Measurements from ENCODE around the gene RWDD3.

Gene RWDD3

DNA sequence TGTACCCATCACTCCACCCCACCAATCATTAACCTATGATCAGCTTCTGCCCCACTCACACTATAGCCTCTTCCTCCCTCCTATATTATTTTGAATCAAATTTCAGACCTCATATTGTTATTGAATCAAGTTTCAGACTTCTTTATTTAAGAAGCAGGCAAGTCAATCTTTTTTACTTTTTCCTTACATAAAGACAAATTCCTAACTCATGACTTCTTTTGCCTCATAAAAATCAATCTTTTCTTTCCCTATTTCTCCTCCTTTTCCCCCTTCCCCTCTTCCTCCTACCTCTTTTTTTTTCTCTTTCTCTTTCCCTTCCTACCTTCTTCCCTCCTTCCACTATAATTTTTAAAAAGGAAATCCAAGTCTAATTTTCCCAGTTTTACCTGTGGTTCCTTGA lies 4.3 kb upstream of the RWDD3 start:
- DNase-seq (ENCODE audit: extremely low read depth in 1 of 2, low read depth in 1 of 2): no peak

DNA sequence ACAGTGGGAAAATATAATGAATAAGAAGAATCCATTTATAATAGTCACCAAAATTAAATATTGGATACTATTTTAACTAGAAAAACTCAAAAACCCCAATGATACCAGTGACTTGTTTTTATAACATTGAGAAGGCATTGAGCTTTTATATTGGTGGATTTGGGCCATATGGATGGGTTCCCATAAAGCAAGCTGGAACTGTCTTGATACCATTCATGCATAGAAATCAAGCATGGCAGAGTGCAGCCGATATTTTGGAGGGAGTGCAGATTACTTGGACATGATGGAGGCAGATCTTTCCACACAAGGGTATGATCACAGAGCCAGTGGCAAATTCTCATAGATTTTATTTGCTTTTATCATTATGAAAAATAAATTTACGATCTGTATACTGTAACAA lies 3.8 kb upstream of the RWDD3 start:
- DNase-seq (ENCODE audit: extremely low read depth in 1 of 2, low read depth in 1 of 2): no peak

DNA sequence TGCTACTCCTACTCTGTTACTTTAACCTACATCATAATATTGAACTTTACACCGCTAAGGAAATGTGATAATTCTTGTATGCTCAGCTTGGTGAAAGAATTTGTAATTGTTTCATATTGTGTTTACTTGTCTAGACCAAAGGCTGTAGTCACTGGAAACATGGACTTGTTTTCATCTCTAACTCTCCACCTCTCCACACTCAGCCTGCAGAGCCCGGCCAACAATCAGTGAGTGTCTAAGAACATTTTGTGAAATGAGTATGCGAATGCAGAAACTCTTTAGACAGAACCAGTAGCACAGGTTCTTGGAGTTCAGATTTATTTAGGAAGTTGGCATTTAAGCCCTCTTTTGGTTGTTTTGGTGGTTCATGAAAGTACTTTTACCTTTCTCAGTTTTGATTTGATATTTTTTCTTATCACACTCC lies 3.2 kb upstream of the RWDD3 start:
- no peak for DNase-seq (ENCODE audit: extremely low read depth in 1 of 2, low read depth in 1 of 2)

DNA sequence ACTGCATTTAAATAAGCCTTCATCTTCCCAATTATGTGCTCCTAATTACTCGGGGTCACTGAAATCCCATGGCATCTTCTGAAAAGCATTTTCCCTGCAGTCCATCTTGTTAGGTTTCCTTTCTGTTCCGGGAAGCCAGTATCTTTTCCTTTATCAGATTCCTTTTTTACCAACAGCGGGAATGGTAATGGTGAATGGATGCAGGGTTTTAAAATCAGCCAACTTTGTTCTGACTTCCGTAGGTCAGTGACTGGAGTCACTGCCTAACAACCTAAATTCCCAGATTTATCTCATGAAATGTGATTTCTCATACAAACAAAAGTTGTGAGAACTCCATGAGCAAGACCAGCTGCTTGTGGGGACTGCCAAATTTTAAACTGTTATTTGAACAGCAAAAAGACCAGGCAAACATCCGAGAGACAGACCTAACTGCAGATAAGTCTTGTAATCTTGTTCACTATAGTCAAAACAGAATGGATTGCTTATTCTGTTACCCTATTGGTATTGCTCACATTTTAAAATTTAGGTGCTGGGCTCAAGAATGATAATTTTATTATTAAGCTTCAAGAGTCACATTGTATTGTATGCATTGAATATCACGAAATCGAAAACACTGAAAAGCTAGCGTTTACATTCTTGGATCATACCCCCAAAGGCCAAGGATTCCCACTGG lies 1.2 kb upstream of the RWDD3 start:
- DNase-seq (ENCODE audit: extremely low read depth in 1 of 2, low read depth in 1 of 2): no peak

DNA sequence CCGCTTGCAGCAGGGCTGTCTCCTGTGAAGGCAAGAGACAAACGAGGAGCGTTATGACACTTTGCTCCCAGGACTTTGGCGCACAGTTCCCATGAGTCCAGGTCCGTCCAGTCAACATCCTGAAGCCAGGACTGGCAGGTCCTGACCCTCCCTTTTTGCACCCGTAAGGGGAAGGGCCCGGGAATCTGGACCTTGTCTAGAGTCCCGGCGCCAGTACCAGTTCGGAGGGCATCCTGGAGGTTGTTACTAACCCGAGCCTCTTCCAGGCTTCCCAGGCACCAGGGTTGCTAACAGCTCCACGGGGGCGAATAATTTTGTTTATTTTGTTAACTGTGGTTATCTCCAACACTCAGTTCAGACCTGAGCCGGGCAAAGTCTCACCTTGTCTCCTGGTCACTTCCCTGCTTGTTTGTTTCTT lies 682 bp upstream of the RWDD3 start:
- no peak for DNase-seq (ENCODE audit: extremely low read depth in 1 of 2, low read depth in 1 of 2)

DNA sequence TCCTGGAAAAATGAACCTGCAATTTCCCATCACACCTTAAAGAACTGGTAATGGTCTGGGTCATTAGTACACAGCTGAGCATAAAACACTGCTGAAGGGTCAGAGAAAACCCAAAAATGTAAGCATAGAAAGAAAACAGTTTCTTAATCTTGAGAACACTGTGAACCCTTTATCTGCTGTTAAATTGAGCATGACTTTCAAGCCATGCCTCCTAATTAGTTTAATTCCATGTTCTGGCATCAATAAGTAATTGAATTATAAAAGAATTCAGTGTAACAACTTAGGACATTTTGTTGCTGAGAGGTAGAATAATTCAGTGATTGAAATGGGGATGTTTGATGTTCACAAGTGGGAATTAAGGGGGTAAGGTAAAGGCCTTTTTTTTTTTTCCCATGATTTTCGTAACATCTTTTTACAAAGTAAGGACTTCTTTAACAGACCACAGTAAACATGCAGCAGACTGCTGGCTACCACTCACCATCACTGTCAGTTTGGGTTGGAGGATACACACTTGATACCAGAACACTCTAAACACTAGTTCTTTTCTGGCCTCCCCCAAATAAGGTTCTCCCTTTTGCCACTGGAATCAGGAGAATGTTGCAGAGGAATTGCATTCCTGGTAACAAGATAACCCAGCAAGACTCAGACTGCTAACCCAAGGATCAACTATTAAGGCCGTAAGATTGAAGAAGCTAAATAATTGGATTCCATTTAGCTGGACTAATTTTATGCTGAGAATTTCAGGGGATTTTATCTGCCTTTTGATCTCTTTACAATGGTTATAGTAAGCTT lies 3.0 kb downstream of the RWDD3 start:
- no peak for DNase-seq (ENCODE audit: extremely low read depth in 1 of 2, low read depth in 1 of 2)

DNA sequence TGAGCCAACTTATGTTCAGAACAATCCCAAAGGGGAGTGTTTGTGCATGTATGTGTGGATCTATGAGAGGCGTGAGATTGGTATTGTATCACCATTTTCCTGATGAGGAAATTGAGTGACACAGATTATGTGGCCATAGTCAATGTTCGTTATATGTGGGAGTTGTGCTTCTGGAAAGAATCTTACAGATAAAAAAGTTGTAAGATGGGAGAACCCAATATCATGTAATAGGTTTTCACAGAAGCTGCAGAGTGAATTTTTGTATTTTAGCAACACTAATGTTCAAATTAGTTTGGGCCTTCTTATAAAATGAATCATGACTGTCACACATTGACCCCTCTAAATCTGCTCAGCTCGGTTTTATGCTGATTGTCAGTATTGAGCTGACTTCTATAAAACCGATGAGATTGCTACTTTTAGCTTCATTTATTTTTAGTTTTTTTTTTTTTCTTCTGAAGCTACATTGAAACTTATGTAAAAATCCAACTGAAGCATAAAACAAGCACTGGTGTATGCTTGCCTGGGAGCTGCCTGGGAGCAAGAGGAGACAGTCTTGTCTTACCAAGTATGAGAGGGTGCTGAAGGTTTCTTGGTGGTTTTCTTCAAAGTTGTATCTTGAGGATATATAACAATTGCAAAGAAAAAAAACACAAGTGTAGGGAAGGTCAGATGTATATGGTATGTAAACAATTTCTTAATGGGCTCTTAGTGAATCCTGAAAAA lies 4.1 kb downstream of the RWDD3 start:
- DNase-seq (ENCODE audit: extremely low read depth in 1 of 2, low read depth in 1 of 2): no peak

DNA sequence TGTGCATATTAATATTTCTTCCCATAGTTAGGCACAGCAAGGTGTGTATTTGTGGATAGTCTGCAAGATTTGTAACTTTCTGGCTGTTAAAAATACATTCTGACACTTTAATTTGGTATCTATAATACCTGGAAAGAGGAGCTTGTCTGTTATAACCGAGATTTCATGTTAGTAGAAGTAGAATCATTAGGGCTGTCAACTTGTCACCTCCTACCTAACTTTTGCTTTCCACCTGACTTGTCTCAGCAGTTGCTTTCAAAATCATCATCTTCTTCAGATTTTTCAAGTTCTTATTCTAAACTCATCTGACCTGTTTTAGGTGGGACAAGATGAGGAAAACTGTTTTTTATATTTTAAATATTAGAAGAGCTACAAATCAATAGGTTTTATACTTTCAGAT lies 11.0 kb downstream of the RWDD3 start:
- DNase-seq (ENCODE audit: extremely low read depth in 1 of 2, low read depth in 1 of 2): no peak

DNA sequence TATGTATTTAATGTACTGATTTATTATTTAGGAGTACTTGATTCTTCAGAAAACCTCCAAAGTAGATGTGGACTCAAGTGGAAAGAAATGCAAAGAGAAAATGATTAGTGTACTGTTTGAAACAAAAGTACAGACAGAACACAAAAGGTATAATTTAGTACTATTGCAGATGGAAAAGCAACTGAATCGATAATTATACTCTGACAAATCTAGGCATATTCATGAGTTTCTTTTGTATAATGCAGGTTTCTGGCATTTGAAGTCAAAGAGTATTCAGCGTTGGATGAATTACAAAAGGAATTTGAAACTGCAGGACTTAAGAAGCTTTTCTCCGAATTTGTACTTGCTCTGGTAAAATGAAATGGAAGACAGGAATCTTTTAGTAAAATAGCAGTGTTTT lies 12.5 kb downstream of the RWDD3 start:
- no peak for DNase-seq (ENCODE audit: extremely low read depth in 1 of 2, low read depth in 1 of 2)

DNA sequence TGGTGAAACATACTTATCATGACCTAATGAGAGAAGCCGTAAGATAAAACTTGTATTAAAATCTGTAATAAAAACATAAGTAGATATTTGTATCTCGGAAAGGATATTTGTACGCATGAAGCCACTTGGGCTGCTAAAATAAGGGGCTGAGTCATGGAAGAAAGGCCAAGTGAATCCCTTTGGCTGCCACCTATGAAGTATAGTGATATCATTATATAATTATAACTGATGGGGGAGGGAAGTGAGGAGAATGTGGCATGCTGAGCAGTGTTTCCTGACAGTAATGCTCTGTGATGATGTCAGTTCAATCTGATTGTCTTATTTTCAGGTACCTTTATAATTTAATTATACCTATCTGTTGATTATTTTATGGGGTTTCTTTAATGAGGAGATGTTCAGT lies 13.6 kb downstream of the RWDD3 start:
- no peak for DNase-seq (ENCODE audit: extremely low read depth in 1 of 2, low read depth in 1 of 2)

DNA sequence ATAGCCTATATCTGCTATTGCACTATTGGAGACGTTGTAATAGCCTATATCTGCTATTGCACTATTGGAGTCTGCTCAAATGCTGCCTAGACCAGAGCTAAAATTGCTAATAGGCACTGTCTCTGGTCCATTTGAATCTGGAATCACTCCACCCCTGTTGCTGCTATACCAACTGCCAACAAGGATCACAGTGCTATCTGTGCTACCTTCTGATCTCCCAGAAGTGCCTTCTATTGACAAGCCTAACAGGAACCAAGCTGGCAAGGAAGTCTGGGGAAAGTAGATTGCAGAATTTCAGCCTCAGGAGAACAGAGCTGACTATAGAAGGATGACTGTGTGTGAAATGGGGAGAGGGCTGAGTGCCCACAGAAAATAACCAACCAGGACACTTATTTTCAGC lies 15.9 kb downstream of the RWDD3 start:
- DNase-seq (ENCODE audit: extremely low read depth in 1 of 2, low read depth in 1 of 2): no peak

DNA sequence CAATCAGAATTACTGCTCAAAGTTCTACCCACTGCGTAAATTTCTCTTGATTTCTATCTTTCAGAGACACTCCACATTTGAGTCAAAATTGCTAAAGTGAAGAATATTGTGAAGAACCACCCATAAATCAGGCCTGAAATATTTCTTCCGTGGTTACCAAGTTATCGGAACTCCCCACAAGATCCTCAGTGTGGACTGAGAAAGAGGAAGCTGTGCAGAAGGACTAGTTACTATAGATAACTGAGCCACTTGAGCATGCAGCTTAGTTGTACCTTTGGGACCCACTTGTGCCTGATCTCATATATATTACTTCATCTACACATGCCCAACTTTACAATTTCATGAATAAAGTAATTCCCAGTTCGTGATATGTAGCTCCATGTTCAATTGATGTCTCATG lies 18.4 kb downstream of the RWDD3 start:
- DNase-seq (ENCODE audit: extremely low read depth in 1 of 2, low read depth in 1 of 2): no peak

DNA sequence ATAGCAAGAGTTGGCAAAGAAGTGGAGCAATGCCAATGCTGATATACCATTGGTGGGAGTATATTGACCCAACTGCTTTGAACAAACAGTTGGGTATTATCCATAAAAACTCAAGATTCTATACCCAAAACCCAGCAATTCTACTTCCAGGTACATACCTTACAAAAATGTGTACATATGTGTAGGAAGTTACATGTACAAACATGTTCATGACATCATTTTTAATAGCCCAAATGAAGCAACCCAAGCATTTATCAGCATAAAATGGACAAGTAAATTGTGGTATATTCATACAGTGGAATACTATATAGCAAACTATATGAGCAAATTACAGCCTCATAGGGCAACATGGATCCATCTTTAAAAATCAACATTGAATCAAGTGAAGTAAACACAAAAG lies 20.9 kb downstream of the RWDD3 start:
- no peak for DNase-seq (ENCODE audit: extremely low read depth in 1 of 2, low read depth in 1 of 2)

DNA sequence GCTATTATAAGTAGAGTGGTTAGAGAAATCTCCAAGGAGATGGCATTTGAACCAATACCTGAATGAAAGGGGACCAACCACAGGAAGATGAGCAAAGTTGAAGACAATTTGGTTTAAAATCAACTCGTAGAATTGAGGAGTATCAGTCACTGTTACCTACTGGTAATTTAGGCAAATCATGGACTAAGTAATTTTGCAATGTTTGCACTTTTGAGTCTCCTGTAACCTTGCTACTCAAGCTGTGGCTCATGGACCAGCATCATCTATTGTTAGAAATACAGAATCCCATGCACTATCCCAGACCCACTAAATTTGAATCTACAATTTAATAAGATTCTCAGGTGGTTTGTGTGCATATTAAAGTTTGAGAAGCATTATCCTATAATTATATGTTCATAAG lies 21.8 kb downstream of the RWDD3 start:
- no peak for DNase-seq (ENCODE audit: extremely low read depth in 1 of 2, low read depth in 1 of 2)

DNA sequence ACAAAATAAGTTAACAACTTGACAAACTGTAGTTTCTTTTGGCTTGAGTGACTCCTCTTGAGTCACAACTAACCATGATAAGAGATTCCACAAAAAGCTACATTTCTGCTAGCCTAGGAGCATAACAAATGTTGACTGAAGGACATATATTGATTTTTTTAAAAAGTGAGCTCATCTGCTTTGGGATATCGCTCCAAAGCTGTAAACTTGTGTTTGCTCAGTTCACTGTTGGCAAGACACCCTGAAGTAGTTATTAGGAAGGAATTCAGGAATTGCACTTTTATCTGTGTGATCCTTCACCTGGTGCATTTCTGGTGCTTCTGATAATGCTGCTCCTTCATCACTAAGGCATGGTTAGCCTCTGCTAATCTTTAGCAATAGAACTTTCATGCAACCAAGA lies 23.7 kb downstream of the RWDD3 start:
- no peak for DNase-seq (ENCODE audit: extremely low read depth in 1 of 2, low read depth in 1 of 2)

DNA sequence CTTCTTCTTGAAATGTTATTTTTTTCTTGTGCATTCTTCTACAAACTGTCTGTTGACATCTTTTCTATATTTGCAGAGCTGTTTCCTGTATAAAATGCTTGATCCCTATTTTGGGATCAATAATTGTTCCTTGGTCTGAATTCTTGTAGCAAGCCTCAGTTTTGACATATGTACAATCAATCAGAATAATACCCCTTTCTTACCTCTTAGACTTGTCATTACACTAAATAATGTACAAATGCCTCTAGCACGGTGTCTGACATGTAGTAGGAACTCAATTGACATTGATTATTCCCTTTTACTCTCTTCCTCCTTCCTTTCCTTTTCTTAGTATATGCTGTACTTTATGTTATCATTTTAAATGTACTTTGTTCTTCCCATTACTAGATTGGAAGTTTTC lies 25.2 kb downstream of the RWDD3 start:
- DNase-seq (ENCODE audit: extremely low read depth in 1 of 2, low read depth in 1 of 2): no peak

DNA sequence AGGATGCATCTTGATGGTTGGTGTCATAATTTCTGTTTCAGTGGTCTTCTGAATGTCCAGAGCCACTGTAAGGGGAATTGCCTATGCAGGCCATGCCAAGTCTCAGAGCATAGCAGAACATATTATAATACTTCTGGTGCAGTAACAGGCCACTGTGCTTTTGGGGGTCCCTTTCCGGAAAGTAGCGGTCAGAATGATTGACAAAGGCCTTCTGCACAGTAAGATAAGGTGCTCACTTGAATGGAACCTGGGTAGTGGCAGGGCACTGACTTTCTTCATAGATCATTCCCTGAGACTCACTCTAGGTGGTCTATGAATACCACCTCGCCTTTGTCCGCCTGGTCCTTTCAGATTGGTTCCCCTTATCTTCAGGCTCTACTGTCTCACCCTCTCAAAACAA lies 28.9 kb downstream of the RWDD3 start:
- DNase-seq (ENCODE audit: extremely low read depth in 1 of 2, low read depth in 1 of 2): no peak

DNA sequence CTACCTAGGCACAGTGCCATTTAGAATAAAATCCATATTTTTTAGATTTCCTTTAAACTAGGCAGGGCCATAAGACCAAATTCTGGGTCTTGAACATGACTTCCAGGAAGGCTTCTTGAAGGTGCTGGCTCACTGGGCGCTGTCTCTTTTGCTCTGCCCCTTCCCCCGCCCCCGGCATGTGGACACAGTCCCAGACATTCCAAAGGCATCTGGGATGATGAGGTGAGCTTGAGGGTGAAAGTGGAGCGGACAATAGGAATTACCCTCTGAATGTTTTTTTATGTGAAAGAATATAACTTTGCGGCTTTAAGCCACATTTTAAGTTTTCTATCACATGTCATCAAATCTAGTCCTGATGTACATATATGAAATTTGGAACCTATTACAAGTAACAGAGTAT lies 29.4 kb downstream of the RWDD3 start:
- no peak for DNase-seq (ENCODE audit: extremely low read depth in 1 of 2, low read depth in 1 of 2)

DNA sequence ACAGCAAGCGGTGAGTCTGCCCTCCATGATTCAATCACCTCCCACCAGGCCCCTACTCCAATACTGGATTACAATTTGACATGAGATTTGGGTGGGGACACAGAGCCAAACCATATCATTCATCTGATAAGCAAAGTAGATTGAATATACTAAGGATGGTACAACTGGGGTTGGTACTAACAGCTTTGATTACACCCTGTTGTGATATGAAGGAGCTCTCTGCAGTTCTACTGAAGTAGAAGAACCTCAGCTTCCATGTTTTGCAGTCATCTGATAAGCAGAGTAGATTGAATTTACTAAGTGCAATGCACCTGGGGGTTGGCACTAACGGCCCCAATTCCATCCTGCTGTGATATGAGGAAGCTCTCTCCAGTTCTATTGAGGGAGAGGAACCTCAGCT lies 31.1 kb downstream of the RWDD3 start:
- no peak for DNase-seq (ENCODE audit: extremely low read depth in 1 of 2, low read depth in 1 of 2)

DNA sequence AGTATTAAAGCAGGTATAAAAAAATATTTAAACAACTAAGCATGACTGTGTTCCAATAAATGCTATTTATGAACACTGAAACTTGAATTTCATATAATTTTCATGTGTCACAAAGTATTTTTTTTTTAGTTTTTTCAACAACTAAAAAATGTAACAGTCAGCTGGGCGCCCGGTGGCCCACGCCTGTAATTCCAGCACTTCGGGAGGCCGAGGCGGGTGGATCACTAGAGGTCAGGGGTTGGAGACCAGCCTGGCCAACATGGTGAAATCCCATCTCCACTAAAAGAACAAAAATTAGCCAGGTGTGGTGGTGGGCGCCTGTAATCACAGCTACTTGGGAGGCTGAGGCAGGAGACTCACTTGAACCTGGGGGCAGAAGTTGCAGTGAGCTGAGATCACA lies 42.4 kb downstream of the RWDD3 start:
- DNase-seq (ENCODE audit: extremely low read depth in 1 of 2, low read depth in 1 of 2): no peak

DNA sequence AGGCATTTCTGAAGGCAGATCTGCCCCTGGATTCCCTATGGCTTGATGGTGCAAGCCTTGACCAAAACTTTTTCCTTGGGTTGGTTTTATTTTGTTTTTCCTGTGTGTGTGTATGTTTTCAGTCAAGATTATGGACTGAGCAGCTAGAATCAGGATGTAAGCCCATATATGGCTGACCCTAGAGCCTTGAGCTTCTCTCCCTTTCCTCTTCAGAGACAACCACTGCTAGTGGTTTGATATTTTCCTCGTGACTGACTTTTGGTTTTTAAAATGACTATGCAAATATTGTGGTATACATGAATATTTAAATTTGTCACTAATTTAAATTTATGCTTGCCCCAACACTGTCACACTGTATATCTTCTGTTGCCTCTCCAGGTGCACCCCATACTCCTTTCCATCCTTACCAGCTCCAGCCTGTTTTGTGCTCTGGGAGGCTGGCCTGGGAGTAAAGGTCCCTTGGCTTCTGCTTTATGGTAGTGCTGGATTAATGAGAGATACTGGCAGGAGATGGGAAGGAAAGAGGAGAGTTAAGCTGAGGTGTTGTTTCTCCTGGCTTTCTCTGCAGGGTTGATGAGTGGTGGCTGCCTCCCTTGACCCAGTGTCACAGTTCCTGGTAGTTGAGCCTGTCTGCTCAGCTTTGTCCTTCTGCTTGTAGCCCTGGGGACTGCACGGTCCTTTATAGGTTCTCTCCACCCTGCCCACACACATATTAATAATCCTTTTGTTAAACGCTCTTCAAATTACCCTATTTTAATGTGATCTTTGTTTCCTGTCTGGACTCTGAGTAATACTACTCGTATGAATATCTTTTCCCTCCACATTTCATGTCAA lies 44.4 kb downstream of the RWDD3 start:
- DNase-seq (ENCODE audit: extremely low read depth in 1 of 2, low read depth in 1 of 2): no peak

Measured in activated CD8-positive, alpha-beta memory T cell treated with anti-CD3 and anti-CD28 coated beads for 1 hour (primary cell).